OCI-LY7 (cell line): ENCODE results near the gene COL4A2. TPM values are rescaled to one million over a fixed set of nuclear protein-coding genes. Genes with fewer than 3 reads are reported as not detected.

Experiments used
- BruUV-seq: library from RNA; stranded (reverse); fragments of 400-500 nt; replicated peaks from 2 replicates; lab custom pipeline; 2021; lab: Mats Ljungman, UMichigan
- CTCF ChIA-PET: fragments of 300-600 bp; sonication (Branson Sonifier 250); formaldehyde crosslinking; loops from one replicate; lab custom pipeline; 2022; ENCODE audit warnings: antibody characterized with exemption; ENCODE audit not compliant: unreplicated experiment; lab: Charles Lee
- POLR2A ChIA-PET: fragments of 300-600 bp; sonication (Branson Sonifier 250); formaldehyde crosslinking; loops from one replicate; lab custom pipeline; 2022; ENCODE audit warnings: antibody characterized with exemption; lab: Charles Lee
- DNase-seq: peaks from one replicate; pipeline ENCODE4 v3.0.0-alpha.2; 2015; ENCODE audit warnings: low spot score
- H2AFZ ChIP-seq: fragments of 200-600 bp; sonication (generic), shearing (Covaris generic); 2 replicates; pipeline ENCODE4 v1.6.1; 2014; ENCODE audit warnings: mild to moderate bottlenecking, antibody characterized with exemption, low read length, moderate library complexity
- H3K27ac ChIP-seq: fragments of 200-600 bp; sonication (generic); 2 replicates; pipeline ENCODE4 v1.5.1; 2014; ENCODE audit warnings: mixed run types, low read depth, mild to moderate bottlenecking, moderate library complexity, low read length, inconsistent platforms; ENCODE audit not compliant: poor library complexity, severe bottlenecking
- H3K36me3 ChIP-seq: fragments of 200-600 bp; sonication (generic); 2 replicates; pipeline ENCODE4 v1.6.1; 2014; ENCODE audit warnings: mild to moderate bottlenecking, antibody characterized with exemption, low read length, moderate library complexity, mixed read lengths; ENCODE audit not compliant: insufficient read depth
- H3K4me1 ChIP-seq: fragments of 200-600 bp; sonication (generic); 2 replicates; pipeline ENCODE4 v1.5.1; 2014; ENCODE audit warnings: mild to moderate bottlenecking, low read length; ENCODE audit not compliant: insufficient read depth, poor library complexity, severe bottlenecking
- H3K4me2 ChIP-seq: fragments of 200-600 bp; sonication (generic); 2 replicates; pipeline ENCODE4 v1.6.1; 2014; ENCODE audit warnings: mild to moderate bottlenecking, low read length
- H3K4me3 ChIP-seq: fragments of 200-600 bp; sonication (generic); 2 replicates; pipeline ENCODE4 v1.5.1; 2014; ENCODE audit warnings: mild to moderate bottlenecking, low read depth, low read length; ENCODE audit not compliant: poor library complexity, severe bottlenecking
- H3K79me2 ChIP-seq: fragments of 200-600 bp; sonication (generic); 2 replicates; pipeline ENCODE4 v1.6.1; 2016; ENCODE audit warnings: low read depth, mild to moderate bottlenecking, low read length, moderate library complexity, mixed read lengths; ENCODE audit not compliant: insufficient read depth
- H3K9me2 ChIP-seq: fragments of 200-600 bp; sonication (generic); 2 replicates; pipeline ENCODE4 v1.6.1; 2016; ENCODE audit warnings: mild to moderate bottlenecking, low read length, mixed read lengths; ENCODE audit not compliant: insufficient read depth
- H3K9me3 ChIP-seq: fragments of 200-600 bp; sonication (generic); 2 replicates; pipeline ENCODE4 v1.6.1; 2014; ENCODE audit warnings: mild to moderate bottlenecking, mixed run types, low read length, mixed read lengths
- H4K20me1 ChIP-seq: fragments of 200-600 bp; sonication (generic); 2 replicates; pipeline ENCODE4 v1.6.1; 2014; ENCODE audit warnings: mild to moderate bottlenecking, antibody characterized with exemption, low read length, moderate library complexity, mixed read lengths; ENCODE audit not compliant: insufficient read depth
- EZH2phosphoT487 ChIP-seq: fragments of 200-600 bp; sonication (generic); IDR thresholded peaks from 2 replicates; pipeline ENCODE4 v1.6.1; 2018; ENCODE audit warnings: low read depth, borderline replicate concordance, mild to moderate bottlenecking, mixed run types, antibody characterized with exemption, low read length, moderate library complexity, mixed read lengths
- intact Hi-C: fragments of 100-400 bp; cut with micrococcal nuclease; formaldehyde crosslinking; loops from one replicate; pipeline ENCODE4 v1.10.0; 2022; ENCODE audit not compliant: unreplicated experiment
- total RNA-seq, 2 experiments: library from RNA; depleted of rRNA in 1 of 2; stranded (reverse); fragments of >200 nt in 1 of 2; shearing (Covaris generic) in 1 of 2; gene quantifications; 2 replicates each; pipeline ENCODE4 v1.2.3, GENCODE V29; 2014 to 2022
- TF ChIP-seq, protein P1 (sequence below): fragments of 200-600 bp; sonication (generic); conservative IDR thresholded peaks from 2 replicates; pipeline ENCODE4 v1.5.1; 2014; ENCODE audit warnings: mild to moderate bottlenecking, antibody characterized with exemption, low read length, moderate library complexity, mixed read lengths

COL4A2 gene
- total RNA-seq, 2 experiments from 2014 or later: 0.34 TPM; not detected in 1

DNA sequence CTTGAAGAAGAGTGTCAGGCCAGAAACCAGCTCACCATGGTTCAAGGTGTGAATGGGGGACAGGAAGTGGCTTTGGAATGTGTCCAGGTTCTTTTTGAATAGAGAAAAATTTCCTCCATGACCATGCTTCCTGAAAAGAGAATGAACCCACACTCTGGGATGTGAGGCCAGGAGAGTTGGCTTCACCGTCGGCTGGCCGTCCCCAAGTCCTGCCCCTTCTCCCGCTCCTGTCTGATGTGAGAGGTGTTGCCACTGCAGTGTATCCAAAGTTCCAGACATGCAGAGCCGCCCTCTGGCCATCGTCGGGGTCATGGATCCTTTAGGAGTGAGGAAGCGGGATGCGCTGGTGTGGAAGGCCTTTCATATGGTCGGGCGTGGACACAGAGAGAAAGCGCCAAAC, 101.2 kb downstream of the COL4A2 start:
- Histone ChIP-seq H3K27ac (no peak overlapping the region), H3K4me3 (no peak overlapping the region), H3K9me2 (no peaks in the 10 kb centered on the region), H3K79me2 (no peaks in the 10 kb centered on the region), H2AFZ (no peak overlapping the region), H4K20me1 (no peaks in the 10 kb centered on the region), H3K9me3 (no peaks in the 10 kb centered on the region), H3K4me2 (no peak overlapping the region), H3K4me1 (no peaks in the 10 kb centered on the region), H3K36me3 (no peaks in the 10 kb centered on the region)
- intact Hi-C loops: no loop called here
- TF ChIP-seq, protein P1, sequence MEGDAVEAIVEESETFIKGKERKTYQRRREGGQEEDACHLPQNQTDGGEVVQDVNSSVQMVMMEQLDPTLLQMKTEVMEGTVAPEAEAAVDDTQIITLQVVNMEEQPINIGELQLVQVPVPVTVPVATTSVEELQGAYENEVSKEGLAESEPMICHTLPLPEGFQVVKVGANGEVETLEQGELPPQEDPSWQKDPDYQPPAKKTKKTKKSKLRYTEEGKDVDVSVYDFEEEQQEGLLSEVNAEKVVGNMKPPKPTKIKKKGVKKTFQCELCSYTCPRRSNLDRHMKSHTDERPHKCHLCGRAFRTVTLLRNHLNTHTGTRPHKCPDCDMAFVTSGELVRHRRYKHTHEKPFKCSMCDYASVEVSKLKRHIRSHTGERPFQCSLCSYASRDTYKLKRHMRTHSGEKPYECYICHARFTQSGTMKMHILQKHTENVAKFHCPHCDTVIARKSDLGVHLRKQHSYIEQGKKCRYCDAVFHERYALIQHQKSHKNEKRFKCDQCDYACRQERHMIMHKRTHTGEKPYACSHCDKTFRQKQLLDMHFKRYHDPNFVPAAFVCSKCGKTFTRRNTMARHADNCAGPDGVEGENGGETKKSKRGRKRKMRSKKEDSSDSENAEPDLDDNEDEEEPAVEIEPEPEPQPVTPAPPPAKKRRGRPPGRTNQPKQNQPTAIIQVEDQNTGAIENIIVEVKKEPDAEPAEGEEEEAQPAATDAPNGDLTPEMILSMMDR: no peak
- TF ChIP-seq EZH2phosphoT487: no peak
- DNase-seq: no peak
- ChIA-PET POLR2A (no interaction called here), CTCF (no interaction called here)
- no TSS peak for BruUV-seq

DNA sequence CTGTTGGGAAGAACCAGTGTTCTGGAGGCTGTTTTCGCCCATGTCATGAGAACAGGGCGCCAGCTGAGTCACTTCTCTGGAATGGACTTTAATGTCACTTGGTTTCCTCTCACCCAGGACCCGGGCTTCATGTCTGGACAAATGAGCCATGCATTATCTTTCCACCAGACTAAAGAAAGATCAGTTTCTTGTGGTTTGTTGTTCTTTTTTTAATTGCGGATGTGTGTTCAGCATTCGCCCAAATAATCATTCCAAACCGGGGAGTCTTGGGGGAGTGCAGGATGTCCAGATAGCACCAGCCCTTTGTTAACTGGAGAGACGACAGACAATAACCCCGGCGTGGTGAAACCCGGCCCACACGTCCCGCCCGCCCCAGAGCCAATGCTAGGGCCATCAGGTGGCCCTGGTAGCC, 102.5 kb downstream of the COL4A2 start:
- Histone ChIP-seq H3K9me2 (no peaks in the 10 kb centered on the region), H3K4me3 (no peak overlapping the region), H2AFZ (no peak overlapping the region), H3K4me1 (no peaks in the 10 kb centered on the region), H4K20me1 (no peaks in the 10 kb centered on the region), H3K4me2 (no peak overlapping the region), H3K36me3 (no peaks in the 10 kb centered on the region), H3K9me3 (no peaks in the 10 kb centered on the region), H3K79me2 (no peaks in the 10 kb centered on the region), H3K27ac (no peak overlapping the region)
- ChIA-PET CTCF (no interaction called here), POLR2A (interaction anchor here (0.6 to 1.0 kb wide), 2 partner anchors 170 to 245 kb away, joined by 3 read pairs; no protein-coding TSS in a partner anchor)
- TF ChIP-seq, protein P1: no peak
- no peak for TF ChIP-seq EZH2phosphoT487
- intact Hi-C loops: no loop called here
- no TSS peak for BruUV-seq
- DNase-seq: no peak

DNA sequence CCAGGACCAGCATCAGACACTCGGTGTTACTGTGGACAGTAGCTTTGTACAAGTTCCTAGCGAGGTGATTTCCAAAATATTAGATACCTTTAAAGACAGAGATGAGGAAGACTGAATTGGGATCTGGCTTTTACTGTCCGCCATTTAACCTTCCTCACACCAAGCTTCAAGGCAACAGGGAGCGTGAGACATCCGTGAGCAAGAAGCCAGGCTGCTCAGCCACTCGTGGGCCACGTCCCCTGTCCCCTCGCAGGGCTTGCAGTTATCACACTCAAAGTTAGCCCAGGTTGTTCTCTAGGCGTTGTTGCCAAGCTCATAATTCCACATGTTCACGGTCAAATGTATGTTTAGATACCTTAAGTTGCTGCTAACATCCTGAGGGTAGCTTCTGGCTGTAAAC, 102.9 kb downstream of the COL4A2 start:
- no peaks in the 10 kb centered on the region for H3K4me1 ChIP-seq
- H3K9me2 ChIP-seq: no peaks in the 10 kb centered on the region
- intact Hi-C loops: no loop called here
- no peak overlapping the region for H3K4me3 ChIP-seq
- H2AFZ ChIP-seq: no peak overlapping the region
- no peaks in the 10 kb centered on the region for H3K79me2 ChIP-seq
- H3K4me2 ChIP-seq: no peak overlapping the region
- POLR2A ChIA-PET: interaction anchor here (1.0 kb wide), 1 partner anchor 170 kb away, joined by 3 read pairs; no protein-coding TSS in a partner anchor
- CTCF ChIA-PET: no interaction called here
- no peaks in the 10 kb centered on the region for H3K36me3 ChIP-seq
- no peak for DNase-seq
- TF ChIP-seq, protein P1: no peak
- TF ChIP-seq EZH2phosphoT487: no peak
- H3K27ac ChIP-seq: no peak overlapping the region
- H3K9me3 ChIP-seq: no peaks in the 10 kb centered on the region
- H4K20me1 ChIP-seq: no peaks in the 10 kb centered on the region
- no TSS peak for BruUV-seq
